B cell (primary cell): ENCODE results near the gene CDA. TPM values are rescaled to one million over a fixed set of nuclear protein-coding genes. Genes with fewer than 3 reads are reported as not detected.

ENCODE experiments used
- ATAC-seq: fragments of 200-7000 bp; cut with Tn5 transposase; one replicate; pipeline ENCODE4 v1.10.0; 2021; ENCODE audit warnings: low read depth, mild to moderate bottlenecking, moderate number of reproducible peaks, moderate library complexity
- CTCF ChIA-PET: fragments of 350-600 bp; sonication (Branson Sonifier 250); formaldehyde crosslinking; loops from one replicate; lab custom pipeline; 2021; ENCODE audit warnings: antibody characterized with exemption, inconsistent platforms; lab: Charles Lee
- POLR2A ChIA-PET: fragments of 350-600 bp; sonication (Branson Sonifier 250); formaldehyde crosslinking; loops from one replicate; lab custom pipeline; 2021; ENCODE audit warnings: antibody characterized with exemption; lab: Charles Lee
- DNase-seq: peaks from one replicate; pipeline ENCODE4 v3.0.0; 2013
- H2AFZ ChIP-seq: 2 replicates; pipeline ENCODE4 v1.6.1; 2012; ENCODE audit warnings: mild to moderate bottlenecking, low read depth, low read length; ENCODE audit not compliant: insufficient read depth, poor library complexity, severe bottlenecking
- H3K27ac ChIP-seq, 2 donors: 1 replicate in 1 of 2; 2 replicates in 1 of 2; pipeline ENCODE4 v1.5.1; 2012 to 2013; ENCODE audit warnings: low read length in 2 of 2, mild to moderate bottlenecking in 2 of 2, moderate library complexity in 1 of 2
- H3K27me3 ChIP-seq, 4 experiments: fragments of 200-600 bp in 1 of 4; sonication (generic) in 1 of 4; replicated peaks in 1 of 4; 1 replicate in 2 of 4; 2 replicates in 2 of 4; pipeline versions ENCODE4 v1.6.1 to v1.7.0; 2013 to 2016; ENCODE audit warnings: low read length in 3 of 4, mild to moderate bottlenecking in 2 of 4, mixed read lengths in 1 of 4, moderate library complexity in 1 of 4; ENCODE audit not compliant: insufficient read depth in 4 of 4, control insufficient read depth in 3 of 4; ENCODE audit errors: control extremely low read depth in 1 of 4
- H3K36me3 ChIP-seq, 2 experiments: replicated peaks in 1 of 2; 1 replicate in 1 of 2; 2 replicates in 1 of 2; pipeline versions ENCODE4 v1.6.1 to v1.7.1; 2013; ENCODE audit warnings: low read length in 1 of 2; ENCODE audit not compliant: insufficient read depth in 2 of 2, control insufficient read depth in 1 of 2; ENCODE audit errors: control extremely low read depth in 1 of 2, extremely low read depth in 1 of 2
- H3K4me1 ChIP-seq, 2 donors: fragments of 200-600 bp in 1 of 2; sonication (generic) in 1 of 2; 1 replicate in 1 of 2; 2 replicates in 1 of 2; pipeline versions ENCODE4 v1.5.1 to v1.6.1; 2013 to 2017; ENCODE audit warnings: low read length in 2 of 2; ENCODE audit not compliant: control insufficient read depth in 2 of 2, insufficient read depth in 2 of 2
- H3K4me2 ChIP-seq: replicated peaks from 2 replicates; pipeline ENCODE3; 2012; ENCODE audit warnings: mild to moderate bottlenecking, low read depth, low read length; ENCODE audit not compliant: poor library complexity, severe bottlenecking
- H3K4me3 ChIP-seq, 5 experiments: fragments of 200-600 bp in 1 of 5; sonication (generic) in 1 of 5; 1 replicate in 3 of 5; 2 replicates in 2 of 5; pipeline versions ENCODE4 v1.5.1 to v1.7.0; 2011 to 2016; ENCODE audit warnings: low read length in 4 of 5, mild to moderate bottlenecking in 4 of 5, low read depth in 2 of 5, control low read depth in 1 of 5, moderate library complexity in 1 of 5; ENCODE audit not compliant: insufficient read depth in 1 of 5; ENCODE audit errors: control extremely low read depth in 1 of 5, extremely low read depth in 1 of 5
- H3K79me2 ChIP-seq: fragments of 200-600 bp; sonication (generic); one replicate; pipeline ENCODE4 v1.6.0; 2016; ENCODE audit warnings: low read length; ENCODE audit not compliant: control insufficient read depth, insufficient read depth
- H3K9ac ChIP-seq: fragments of 200-600 bp; sonication (generic); 2 replicates; pipeline ENCODE4 v1.6.1; 2017; ENCODE audit warnings: mild to moderate bottlenecking, low read length, moderate library complexity
- H3K9me3 ChIP-seq, 3 donors: one replicate each; pipeline versions ENCODE4 v1.6.1 to v1.7.1; 2013; ENCODE audit warnings: low read length in 2 of 3; ENCODE audit not compliant: control insufficient read depth in 2 of 3, insufficient read depth in 1 of 3; ENCODE audit errors: control extremely low read depth in 1 of 3
- H4K20me1 ChIP-seq: 2 replicates; pipeline ENCODE4 v1.6.0; 2012; ENCODE audit warnings: mild to moderate bottlenecking, low read length; ENCODE audit not compliant: insufficient read depth, control insufficient read depth, poor library complexity, severe bottlenecking
- H3K27ac Mint-ChIP-seq: one replicate; pipeline ENCODE4 v1.8.0; 2021; ENCODE audit warnings: mixed read lengths
- H3K27me3 Mint-ChIP-seq: one replicate; pipeline ENCODE4 v1.8.0; 2021; ENCODE audit warnings: mixed read lengths
- H3K4me1 Mint-ChIP-seq: one replicate; pipeline ENCODE4 v1.8.0; 2021; ENCODE audit warnings: mixed read lengths
- H3K4me3 Mint-ChIP-seq: one replicate; pipeline ENCODE4 v1.8.0; 2021; ENCODE audit warnings: mixed read lengths
- H3K9me3 Mint-ChIP-seq: one replicate; pipeline ENCODE4 v1.8.0; 2022; ENCODE audit warnings: mixed read lengths; ENCODE audit not compliant: insufficient read depth
- CTCF ChIP-seq: fragments of 200-600 bp; IDR thresholded peaks from one replicate; pipeline ENCODE4 v1.8.0; 2022; ENCODE audit warnings: antibody characterized with exemption, mild to moderate bottlenecking
- EZH2 ChIP-seq: IDR thresholded peaks from 2 replicates; pipeline ENCODE4 v1.6.1; 2012; ENCODE audit warnings: borderline replicate concordance, low read depth, mild to moderate bottlenecking, moderate library complexity, low read length; ENCODE audit not compliant: insufficient read depth, poor library complexity, severe bottlenecking
- WGBS: methylation state at CpG from one replicate; pipeline ENCODE4 v1.1.5; 2013; ENCODE audit warnings: missing lambda C conversion rate; ENCODE audit not compliant: insufficient coverage; 5-methylcytosine and 5-hydroxymethylcytosine counted together
- intact Hi-C: fragments of 100-400 bp; cut with micrococcal nuclease; formaldehyde crosslinking; loops from one replicate; pipeline ENCODE4 v1.10.0; 2022
- polyA plus RNA-seq: library from polyadenylated mRNA; depleted of rRNA; stranded (reverse); fragments of >200 nt; gene quantifications from 2 replicates; pipeline ENCODE4 v1.2.3, GENCODE V29; 2012
- total RNA-seq, 2 donors: library from RNA; stranded (reverse); fragments of 120-200 nt in 1 of 2; gene quantifications; 1 replicate in 1 of 2; 2 replicates in 1 of 2; pipeline versions ENCODE4 v1.2.3 to v1.2.4, GENCODE V29; 2013 to 2022

CDA gene
- total and polyA plus RNA-seq, 2 donors (not counting 1 experiment from before 2014, with no cell fraction given): 0.64 TPM; not detected in 1

GRCh38 chr1:20648438-20648837 lies 59.5 kb downstream of the CDA start:
- Mint-ChIP-seq H3K9me3 (no peaks in the 10 kb centered on the region), H3K27me3 (no peaks in the 10 kb centered on the region), H3K4me3 (no peak overlapping the region), H3K27ac (no peak overlapping the region), H3K4me1 (no peaks in the 10 kb centered on the region)
- Histone ChIP-seq H3K4me3 (no peak overlapping the region), H3K9me3 (no peaks in the 10 kb centered on the region), H3K27me3 (no peaks in the 10 kb centered on the region), H3K4me2 (no peak overlapping the region), H3K79me2 (no peaks in the 10 kb centered on the region), H3K27ac (no peak overlapping the region), H3K4me1 (no peaks in the 10 kb centered on the region), H3K9ac (no peak overlapping the region), H3K36me3 (peaks cover 7 to 58% of the 10 kb centered on the region in 2 experiments), H4K20me1 (no peaks in the 10 kb centered on the region), H2AFZ (no peak overlapping the region)
- CTCF ChIA-PET: interaction anchor here (3.6 kb wide), 1 partner anchor 15 kb away, joined by 15 read pairs; the partner anchor contains the start of gene PINK1
- intact Hi-C loops: no loop called here
- TF ChIP-seq EZH2 (no peak), CTCF (no peak)
- WGBS: 96% methylated on average over 13 of the region's 13 CpGs
- DNase-seq (no peak), ATAC-seq (no peak)
- POLR2A ChIA-PET: no interaction called here

GRCh38 chr1:20648946-20649345 lies 60.0 kb downstream of the CDA start:
- Histone ChIP-seq H3K4me2 (no peak overlapping the region), H3K27me3 (no peaks in the 10 kb centered on the region), H4K20me1 (no peaks in the 10 kb centered on the region), H3K9ac (no peak overlapping the region), H3K4me1 (no peaks in the 10 kb centered on the region), H3K27ac (no peak overlapping the region), H3K79me2 (no peaks in the 10 kb centered on the region), H3K36me3 (peaks cover 7 to 63% of the 10 kb centered on the region in 2 experiments), H3K4me3 (no peak overlapping the region), H3K9me3 (no peaks in the 10 kb centered on the region), H2AFZ (no peak overlapping the region)
- no peak for ATAC-seq
- no peaks in the 10 kb centered on the region for H3K27me3 Mint-ChIP-seq
- intact Hi-C loops: no loop called here
- no peak for DNase-seq
- CTCF ChIA-PET: no interaction called here
- H3K4me1 Mint-ChIP-seq: no peaks in the 10 kb centered on the region
- no peaks in the 10 kb centered on the region for H3K9me3 Mint-ChIP-seq
- H3K27ac Mint-ChIP-seq: no peak overlapping the region
- POLR2A ChIA-PET: no interaction called here
- H3K4me3 Mint-ChIP-seq: no peak overlapping the region
- TF ChIP-seq CTCF (no peak), EZH2 (no peak)
- over 99% methylated on average over 15 of the region's 15 CpGs for WGBS
